Common myeloid progenitor, CD34-positive (primary cell): Measurements from ENCODE around the gene RAD51B.

Experiments used
- CTCF ChIA-PET: fragments of 350-600 bp; sonication (Branson Sonifier 250); formaldehyde crosslinking; loops from one replicate; lab custom pipeline; 2021; ENCODE audit warnings: antibody characterized with exemption; lab: Charles Lee
- POLR2A ChIA-PET: fragments of 350-600 bp; sonication (Branson Sonifier 250); formaldehyde crosslinking; loops from one replicate; lab custom pipeline; 2021; ENCODE audit warnings: antibody characterized with exemption; lab: Charles Lee
- DNase-seq, 3 donors: peaks; one replicate each; pipeline versions ENCODE4 v3.0.0 to v3.0.0-alpha.2; 2013
- H3K27ac ChIP-seq, 2 experiments: 1 replicate in 1 of 2; 2 replicates in 1 of 2; pipeline ENCODE4 v1.7.0; 2013; ENCODE audit warnings: inconsistent platforms in 2 of 2, low read length in 2 of 2, mild to moderate bottlenecking in 2 of 2, low read depth in 1 of 2, moderate library complexity in 1 of 2; ENCODE audit not compliant: severe bottlenecking in 2 of 2, insufficient read depth in 1 of 2, poor library complexity in 1 of 2
- H3K27me3 ChIP-seq, 5 experiments: replicated peaks in 2 of 5; 1 replicate in 3 of 5; 2 replicates in 2 of 5; pipeline versions ENCODE4 v1.6.1 to v1.7.0; 2013; ENCODE audit warnings: low read length in 4 of 5, mild to moderate bottlenecking in 2 of 5, moderate library complexity in 2 of 5, inconsistent platforms in 1 of 5; ENCODE audit not compliant: insufficient read depth in 5 of 5, control insufficient read depth in 4 of 5
- H3K36me3 ChIP-seq, 4 experiments: 1 replicate in 2 of 4; 2 replicates in 2 of 4; pipeline versions ENCODE4 v1.6.1 to v1.7.0; 2013; ENCODE audit warnings: low read length in 3 of 4, control low read depth in 1 of 4, mild to moderate bottlenecking in 1 of 4; ENCODE audit not compliant: control insufficient read depth in 4 of 4, insufficient read depth in 4 of 4
- H3K4me1 ChIP-seq, 4 experiments: 1 replicate in 3 of 4; 2 replicates in 1 of 4; pipeline versions ENCODE4 v1.6.1 to v1.7.1; 2013; ENCODE audit warnings: low read length in 3 of 4, mild to moderate bottlenecking in 3 of 4, control low read depth in 1 of 4, inconsistent platforms in 1 of 4, moderate library complexity in 1 of 4; ENCODE audit not compliant: control insufficient read depth in 4 of 4, insufficient read depth in 4 of 4; ENCODE audit errors: control extremely low read depth in 1 of 4
- H3K4me3 ChIP-seq, 7 experiments: 1 replicate in 4 of 7; 2 replicates in 3 of 7; pipeline versions ENCODE4 v1.5.1 to v1.7.0; 2013; ENCODE audit warnings: mild to moderate bottlenecking in 7 of 7, low read length in 6 of 7, moderate library complexity in 6 of 7, inconsistent platforms in 2 of 7, low read depth in 2 of 7, control low read depth in 1 of 7; ENCODE audit not compliant: insufficient read depth in 4 of 7, control insufficient read depth in 1 of 7; ENCODE audit errors: extremely low read depth in 1 of 7
- H3K9me3 ChIP-seq, 5 experiments: 1 replicate in 4 of 5; 2 replicates in 1 of 5; pipeline versions ENCODE4 v1.6.1 to v1.7.1; 2013; ENCODE audit warnings: low read length in 4 of 5, mild to moderate bottlenecking in 2 of 5, inconsistent platforms in 1 of 5, low read depth in 1 of 5, moderate library complexity in 1 of 5; ENCODE audit not compliant: control insufficient read depth in 4 of 5, insufficient read depth in 2 of 5; ENCODE audit errors: control extremely low read depth in 1 of 5
- WGBS: methylation state at CpG from one replicate; pipeline ENCODE4 v1.1.5; 2013; ENCODE audit not compliant: insufficient coverage; 5-methylcytosine and 5-hydroxymethylcytosine counted together

RAD51B gene

GRCh38 chr14:68244262-68244980 lies 424.8 kb downstream of the RAD51B start:
- H3K27me3 ChIP-seq: no peaks in the 10 kb centered on the region
- no peak for DNase-seq
- H3K4me3 ChIP-seq: no peak overlapping the region
- WGBS: 90% methylated on average over 2 of the region's 4 CpGs
- ChIA-PET POLR2A (interaction anchor here (0.5 kb wide), 1 partner anchor 133 kb away, joined by 3 read pairs; no protein-coding TSS in a partner anchor), CTCF (interaction anchor here (0.8 to 8.2 kb wide), 5 partner anchors 103 to 600 kb away, joined by 3 to 88 read pairs (median 49); no protein-coding TSS in a partner anchor)
- H3K4me1 ChIP-seq: peaks cover 18 to 64% (median 35%) of the 10 kb centered on the region in 4 experiments
- no peak overlapping the region for H3K27ac ChIP-seq
- no peaks in the 10 kb centered on the region for H3K36me3 ChIP-seq
- no peaks in the 10 kb centered on the region for H3K9me3 ChIP-seq

- H3K4me1 ChIP-seq: peaks cover 21 to 63% (median 28%) of the 10 kb centered on the region in 4 experiments
- WGBS: 33% methylated on average over 7 of the region's 7 CpGs
- H3K36me3 ChIP-seq: no peaks in the 10 kb centered on the region
- ChIA-PET CTCF (interaction anchor here (1.0 to 8.2 kb wide), 7 partner anchors 14 to 599 kb away, joined by 3 to 88 read pairs (median 11); no protein-coding TSS in a partner anchor), POLR2A (no interaction called here)
- peak; percentile 35 to 62 (median 50) for DNase-seq
- no peak overlapping the region for H3K4me3 ChIP-seq
- H3K27ac ChIP-seq: peak overlapping the region; percentile 9 to 60
- no peaks in the 10 kb centered on the region for H3K27me3 ChIP-seq
- no peaks in the 10 kb centered on the region for H3K9me3 ChIP-seq
Measured at GRCh38 chr14:68245146-68246073, 425.8 kb downstream of the RAD51B start.

GRCh38 chr14:68246074-68246785 lies 426.7 kb downstream of the RAD51B start:
- peaks cover 23 to 62% (median 30%) of the 10 kb centered on the region in 4 experiments for H3K4me1 ChIP-seq
- ChIA-PET POLR2A (interaction anchor here (0.6 kb wide), 1 partner anchor 562 kb away, joined by 3 read pairs; no protein-coding TSS in a partner anchor), CTCF (interaction anchor here (0.6 to 8.2 kb wide), 9 partner anchors 13 to 598 kb away, joined by 3 to 88 read pairs (median 4); no protein-coding TSS in a partner anchor)
- no peak for DNase-seq
- H3K27me3 ChIP-seq: no peaks in the 10 kb centered on the region
- no peaks in the 10 kb centered on the region for H3K9me3 ChIP-seq
- H3K27ac ChIP-seq: peak overlapping the region; percentile 9 to 60
- peak overlapping the region in 1 of 7 experiments; percentile 39 for H3K4me3 ChIP-seq
- 73% methylated on average over 2 of the region's 3 CpGs for WGBS
- H3K36me3 ChIP-seq: no peaks in the 10 kb centered on the region

- peaks cover 23 to 67% (median 32%) of the 10 kb centered on the region in 4 experiments for H3K4me1 ChIP-seq
- 93% methylated on average over 2 of the region's 2 CpGs for WGBS
- CTCF ChIA-PET: interaction anchor here (0.6 to 8.2 kb wide), 13 partner anchors 13 to 597 kb away, joined by 3 to 88 read pairs (median 4); no protein-coding TSS in a partner anchor
- no peak for DNase-seq
- H3K4me3 ChIP-seq: no peak overlapping the region
- no peaks in the 10 kb centered on the region for H3K9me3 ChIP-seq
- H3K36me3 ChIP-seq: no peaks in the 10 kb centered on the region
- POLR2A ChIA-PET: interaction anchor here (0.6 kb wide), 1 partner anchor 561 kb away, joined by 3 read pairs; no protein-coding TSS in a partner anchor
- no peaks in the 10 kb centered on the region for H3K27me3 ChIP-seq
- peak overlapping the region in 1 of 2 experiments; percentile 9 for H3K27ac ChIP-seq
Measured at GRCh38 chr14:68246786-68247105, 427.2 kb downstream of the RAD51B start.

- ChIA-PET CTCF (interaction anchor here (0.8 to 8.2 kb wide), 16 partner anchors 12 to 856 kb away, joined by 3 to 88 read pairs (median 3); no protein-coding TSS in a partner anchor), POLR2A (no interaction called here)
- H3K27me3 ChIP-seq: no peaks in the 10 kb centered on the region
- H3K4me1 ChIP-seq: peaks cover 23 to 71% (median 33%) of the 10 kb centered on the region in 4 experiments
- H3K4me3 ChIP-seq: peak overlapping the region in 1 of 7 experiments; percentile 31
- H3K36me3 ChIP-seq: no peaks in the 10 kb centered on the region
- DNase-seq: peak in 1 of 3 donors; percentile 29
- H3K27ac ChIP-seq: peak overlapping the region in 1 of 2 experiments; percentile 35
- no CpG with 5 or more reads among the region's 3 CpGs for WGBS
- no peaks in the 10 kb centered on the region for H3K9me3 ChIP-seq
Measured at GRCh38 chr14:68247274-68247673, 427.7 kb downstream of the RAD51B start.

- peaks cover 23 to 71% (median 33%) of the 10 kb centered on the region in 4 experiments for H3K4me1 ChIP-seq
- H3K4me3 ChIP-seq: no peak overlapping the region
- H3K36me3 ChIP-seq: no peaks in the 10 kb centered on the region
- H3K27ac ChIP-seq: peak overlapping the region in 1 of 2 experiments; percentile 35
- no peaks in the 10 kb centered on the region for H3K27me3 ChIP-seq
- POLR2A ChIA-PET: interaction anchor here (1.0 kb wide), 1 partner anchor 12 kb away, joined by 3 read pairs; no protein-coding TSS in a partner anchor
- peak in 1 of 3 donors; percentile 41 for DNase-seq
- CTCF ChIA-PET: interaction anchor here (0.8 to 8.2 kb wide), 15 partner anchors 11 to 856 kb away, joined by 3 to 88 read pairs (median 3); no protein-coding TSS in a partner anchor
- WGBS: 10% methylated on average over 2 of the region's 4 CpGs
- H3K9me3 ChIP-seq: no peaks in the 10 kb centered on the region
Measured at GRCh38 chr14:68247676-68248268, 428.2 kb downstream of the RAD51B start.
